AG10803 (cell line): ENCODE results near the gene SLC35D2.
"Not testable (repeated sequence)": the region's sequence is repeated elsewhere in the genome, so short reads cannot be mapped to it uniquely, and the experiment has no call there.

ENCODE experiments used
- DNase-seq: peaks from one replicate; pipeline ENCODE4 v3.0.0; 2010; ENCODE audit warnings: low read depth
- H3K4me3 ChIP-seq: 2 replicates; pipeline ENCODE4 v1.5.1; 2011; ENCODE audit warnings: mild to moderate bottlenecking, low read length, control low read depth
- CTCF ChIP-seq: conservative IDR thresholded peaks from 2 replicates; pipeline ENCODE4 v1.5.1; 2011; ENCODE audit warnings: mild to moderate bottlenecking, low read length, control low read depth, inconsistent platforms

The SLC35D2 gene

DNA sequence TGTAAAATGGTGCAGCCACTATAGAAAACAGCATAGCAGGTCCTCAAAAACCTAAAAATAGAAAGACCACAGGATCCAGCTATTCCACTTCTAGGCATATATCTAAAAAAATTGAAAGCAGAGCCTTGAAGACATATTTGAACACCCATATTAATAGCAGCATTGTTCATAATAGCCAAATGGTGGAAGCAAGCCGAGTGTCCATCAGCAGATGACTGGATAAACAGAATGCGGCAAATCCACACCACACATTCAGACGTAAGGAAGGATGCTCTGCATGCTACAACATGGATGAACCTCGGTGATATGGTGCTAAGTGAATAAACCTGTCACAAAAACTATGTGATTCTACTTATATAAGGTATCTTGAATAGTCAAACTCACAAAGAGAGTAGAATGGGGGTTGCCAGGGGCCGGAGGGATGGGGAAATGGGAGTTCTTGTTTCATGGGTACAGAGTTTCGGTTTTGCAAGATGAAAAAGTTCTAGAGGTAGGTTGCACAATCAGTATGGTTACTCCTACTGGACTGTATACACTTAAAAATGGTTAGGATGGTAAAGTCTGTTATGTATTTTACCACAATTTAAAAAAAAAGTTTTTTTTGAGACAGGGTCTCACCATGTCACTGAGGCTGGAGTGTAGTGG is 64.5 kb downstream of the SLC35D2 start:
- H3K4me3 ChIP-seq: no peak overlapping the region
- TF ChIP-seq CTCF: no peak
- no peak for DNase-seq

- peak; percentile 64 for DNase-seq
- no peak overlapping the region for H3K4me3 ChIP-seq
- peak; percentile 93 for TF ChIP-seq CTCF
These were observed 66.1 kb downstream of the SLC35D2 start for GRCh38 chr9:96317335-96317980.

DNA sequence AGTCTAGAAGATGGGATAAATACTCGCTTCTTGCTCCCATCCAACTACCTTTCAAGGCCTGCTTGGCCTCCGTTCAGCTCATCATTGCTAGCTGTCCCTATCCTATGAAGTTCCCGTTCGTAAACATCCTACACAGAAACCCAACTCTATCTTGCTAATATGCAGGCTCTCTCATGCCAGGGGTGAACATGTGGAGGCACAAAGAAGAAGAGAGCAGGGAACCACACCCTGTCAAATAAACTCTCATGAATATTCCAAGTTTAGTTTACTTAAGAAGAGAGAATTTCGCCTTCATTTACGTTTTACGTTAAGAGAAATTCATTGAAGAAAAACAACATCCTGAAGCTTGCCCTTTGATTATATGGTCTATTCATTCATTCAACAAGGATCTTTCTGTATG is 73.7 kb downstream of the SLC35D2 start:
- no peak for DNase-seq
- TF ChIP-seq CTCF: no peak
- no peak overlapping the region for H3K4me3 ChIP-seq

DNA sequence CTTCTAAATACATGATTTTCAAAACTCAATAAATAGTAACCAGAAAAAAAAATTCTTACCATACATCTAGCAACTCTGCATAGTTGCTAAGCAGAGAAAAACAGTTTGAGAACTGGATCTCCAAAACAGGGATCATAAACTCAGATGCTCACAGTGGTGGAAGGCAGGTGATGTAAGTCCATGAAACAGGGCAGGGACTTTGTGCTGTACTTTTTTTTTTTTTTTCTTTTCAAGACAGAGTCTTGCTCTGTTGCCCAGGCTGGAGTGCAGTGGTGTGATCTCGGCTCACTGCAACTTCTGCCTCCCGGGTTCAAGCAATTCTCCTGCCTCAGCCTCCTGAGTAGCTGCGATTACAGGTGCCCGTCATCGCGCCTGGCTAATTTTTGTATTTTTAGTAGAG is 76.6 kb downstream of the SLC35D2 start:
- H3K4me3 ChIP-seq: not testable (repeated sequence)
- DNase-seq: peak; percentile 13

GRCh38 chr9:96305171-96305570 is 78.3 kb downstream of the SLC35D2 start:
- H3K4me3 ChIP-seq: no peak overlapping the region
- DNase-seq: no peak

DNA sequence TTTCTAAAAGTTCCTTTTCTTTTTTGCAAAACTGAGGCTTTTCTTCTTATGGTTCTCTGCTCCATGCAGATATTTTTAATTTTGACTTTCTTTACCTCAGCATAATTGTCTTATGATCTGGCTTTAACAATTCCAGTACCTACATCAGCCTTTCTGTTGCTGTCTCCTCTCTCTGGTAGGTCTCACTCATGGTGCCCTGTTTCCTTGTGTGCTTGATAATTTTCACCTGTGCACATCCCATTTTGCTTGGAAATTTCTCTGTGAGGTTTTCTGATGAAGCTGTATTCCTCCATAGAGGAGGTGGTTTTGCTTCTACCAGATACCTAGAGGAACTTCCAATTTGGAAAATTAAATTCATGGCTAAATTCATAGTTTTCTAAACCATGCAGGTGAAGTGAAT is 79.3 kb downstream of the SLC35D2 start:
- no peak overlapping the region for H3K4me3 ChIP-seq
- DNase-seq: no peak
- no peak for TF ChIP-seq CTCF

More at GRCh38 chr9:96305171-96305570, 78.3 kb downstream of the SLC35D2 start:
- TF ChIP-seq CTCF: no peak

GRCh38 chr9:96302021-96302420 is 81.5 kb downstream of the SLC35D2 start, which contains the start of gene HSD17B3:
Gene HSD17B3, minus strand, starts transcription at chr9:96302176. Its CDS starts 72 bp downstream, at chr9:96302104.
- no peak for TF ChIP-seq CTCF
- H3K4me3 ChIP-seq: no peak within 1 kb of the TSS
- DNase-seq: no peak
